Stimulated activated CD8-positive, alpha-beta memory T cell treated with anti-CD3 and anti-CD28 coated beads, Interleukin-12 subunit alpha, Interleukin-12 subunit beta, amount 100 ng/mL, for 24 hours (primary cell): Measurements from ENCODE around the gene NTMT2.
"Not testable (repeated sequence)": the region's sequence is repeated elsewhere in the genome, so short reads cannot be mapped to it uniquely, and the experiment has no call there.

ENCODE experiments used
- DNase-seq: peaks from one replicate; pipeline ENCODE4 v3.0.0-alpha.2; 2020; ENCODE audit errors: extremely low read depth

The NTMT2 gene

DNA sequence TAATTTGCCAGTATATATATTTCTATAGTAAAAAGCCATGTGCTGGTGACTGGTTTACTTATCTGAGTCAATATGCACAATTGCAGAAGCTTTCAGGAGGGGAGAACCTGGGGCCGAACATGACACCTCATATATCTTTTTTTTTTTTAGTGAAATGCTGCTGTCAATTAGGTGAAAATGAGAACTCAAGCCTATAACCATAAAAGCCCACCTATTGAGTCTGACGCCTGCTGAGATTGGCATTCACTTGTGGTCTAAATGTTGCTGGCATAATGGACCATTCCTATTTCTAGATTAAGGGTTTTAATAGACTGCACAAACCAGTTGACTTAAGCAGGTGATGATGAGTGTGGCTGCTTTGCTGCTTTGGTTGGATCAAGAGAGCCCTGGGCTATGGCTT, 10.8 kb downstream of the NTMT2 start:
- no peak for DNase-seq

GRCh38 chr1:170157820-170158219, 12.1 kb downstream of the NTMT2 start:
- DNase-seq = no peak

GRCh38 chr1:170162459-170163246, 16.9 kb downstream of the NTMT2 start:
- no peak for DNase-seq

DNA sequence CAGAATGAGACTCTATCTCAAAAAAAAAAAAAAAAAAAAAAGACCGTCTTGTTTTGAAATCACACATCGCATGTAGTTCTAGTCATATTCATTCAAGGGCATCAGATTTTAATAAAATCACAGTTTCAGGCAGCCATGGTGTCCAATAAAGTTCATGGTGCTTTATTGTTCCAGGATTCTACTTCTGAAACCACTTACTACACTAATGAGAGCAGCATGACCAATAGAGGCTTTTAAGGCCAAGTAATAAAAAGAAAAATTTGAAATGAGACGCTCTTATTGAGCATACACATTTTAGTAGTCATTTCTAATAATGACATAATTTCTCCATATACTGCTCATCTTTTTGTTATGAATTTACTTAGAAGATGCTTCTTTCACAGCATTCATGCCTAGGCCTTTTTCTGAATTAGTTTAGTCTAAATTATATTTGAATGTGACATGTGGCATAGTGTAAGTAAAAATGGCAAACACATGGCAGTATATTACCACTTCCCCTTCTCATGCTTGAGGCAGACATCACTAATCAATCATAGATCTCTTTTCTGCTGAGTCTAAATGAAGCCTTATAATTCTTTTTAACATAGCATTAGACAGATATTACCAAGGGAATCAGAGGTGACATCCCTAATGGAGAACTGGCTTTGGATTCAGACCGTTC, 18.5 kb downstream of the NTMT2 start:
- no peak for DNase-seq

- DNase-seq = no peak
Observed at GRCh38 chr1:170166518-170167180, 20.9 kb downstream of the NTMT2 start.

DNA sequence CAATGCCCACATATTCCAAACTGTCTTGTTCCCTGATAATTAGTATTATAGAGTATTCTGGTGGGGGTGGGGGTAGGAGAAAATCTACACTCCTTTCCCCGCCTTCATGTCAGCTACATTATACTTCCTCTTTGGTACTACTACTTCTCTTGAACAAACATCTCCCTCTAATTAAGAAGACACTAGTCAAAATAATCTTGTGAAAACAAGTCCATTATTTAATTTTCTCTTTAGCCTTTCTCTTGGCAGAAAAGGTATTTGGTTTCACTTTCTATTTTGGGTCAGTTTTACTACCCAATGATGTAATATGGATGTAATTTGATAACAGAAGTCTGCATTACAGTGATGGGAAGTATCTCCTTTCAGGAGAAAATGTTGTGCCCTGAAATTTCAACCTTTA, 22.5 kb downstream of the NTMT2 start:
- DNase-seq = no peak

DNA sequence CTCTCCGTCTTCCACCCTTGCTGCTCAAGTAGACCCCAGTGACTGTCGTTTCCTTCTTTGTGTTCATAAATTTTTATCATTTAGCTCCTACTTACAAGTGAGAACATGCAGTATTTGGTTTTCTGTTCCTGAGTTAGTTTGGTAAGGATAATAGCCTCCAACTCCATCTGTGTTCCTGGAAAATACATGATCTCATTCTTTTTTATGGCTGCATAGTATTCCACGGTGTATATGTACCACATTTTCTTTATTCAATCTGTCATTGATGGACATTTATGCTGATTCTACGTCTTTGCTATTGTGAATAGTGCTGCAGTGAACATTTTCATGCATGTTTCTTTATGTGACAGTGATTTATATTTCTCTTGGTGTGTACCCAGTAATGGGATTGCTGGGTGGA, 24.8 kb downstream of the NTMT2 start:
- not testable (repeated sequence) for DNase-seq

DNA sequence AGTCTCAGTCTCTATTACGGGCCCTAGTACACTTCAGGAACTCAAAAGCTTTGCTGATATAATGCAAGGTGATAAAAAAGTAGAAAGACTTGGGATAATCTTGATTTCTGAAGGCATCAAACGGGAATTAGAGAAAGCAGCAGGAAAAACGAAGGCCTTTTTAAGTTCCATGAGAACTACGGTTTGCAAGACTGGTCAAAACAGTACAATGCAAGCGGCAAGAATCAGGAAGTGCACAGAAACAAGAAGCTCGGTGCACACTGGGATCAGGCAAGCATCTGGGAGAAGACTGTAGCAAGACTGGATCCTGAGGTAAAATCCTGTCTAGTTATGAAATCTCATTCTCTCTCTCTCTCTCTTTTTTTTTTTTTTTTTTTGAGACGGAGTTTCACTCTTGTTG, 28.6 kb downstream of the NTMT2 start:
- no peak for DNase-seq

GRCh38 chr1:170175041-170175440, 29.3 kb downstream of the NTMT2 start:
- no peak for DNase-seq

GRCh38 chr1:170175484-170175883, 29.7 kb downstream of the NTMT2 start:
- no peak for DNase-seq

DNA sequence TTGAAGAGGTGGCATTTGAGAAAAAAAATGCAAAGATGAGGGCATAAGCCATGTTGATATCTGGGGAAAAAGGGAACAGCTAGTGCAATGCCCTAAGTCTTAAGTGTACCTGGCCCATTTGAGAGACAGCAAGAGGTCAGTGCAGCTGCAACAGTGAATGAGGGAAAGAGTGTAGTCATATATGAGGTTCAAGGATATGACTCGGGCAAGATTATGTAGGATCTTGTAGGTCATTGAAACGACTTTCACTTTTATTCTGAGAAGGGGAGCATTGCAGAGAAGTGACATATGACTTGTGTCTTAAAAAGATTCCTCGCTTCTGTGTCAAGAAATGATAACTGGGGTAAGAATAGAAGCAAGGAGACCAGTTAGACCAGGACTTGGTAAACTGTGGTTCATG, 31.0 kb downstream of the NTMT2 start:
- DNase-seq = no peak

DNA sequence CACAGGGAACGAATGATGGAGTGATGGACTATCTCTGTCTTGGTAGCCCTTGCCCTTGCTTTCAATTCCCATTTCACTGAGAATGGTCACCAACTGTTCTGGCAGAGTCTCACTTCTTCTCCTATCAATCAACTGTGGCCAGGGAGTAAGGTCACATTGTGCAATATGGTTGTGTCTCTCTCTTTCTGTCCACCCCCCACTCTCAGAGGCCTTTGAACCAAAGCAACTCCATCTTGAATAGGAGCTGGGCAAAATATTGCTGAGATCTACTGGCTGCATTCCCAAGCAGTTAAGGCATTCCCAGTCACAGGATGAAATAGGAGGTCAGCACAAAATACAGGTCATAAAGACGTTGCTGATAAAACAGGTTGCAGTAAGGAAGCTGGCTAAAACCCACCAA, 36.7 kb downstream of the NTMT2 start:
- DNase-seq = no peak

DNA sequence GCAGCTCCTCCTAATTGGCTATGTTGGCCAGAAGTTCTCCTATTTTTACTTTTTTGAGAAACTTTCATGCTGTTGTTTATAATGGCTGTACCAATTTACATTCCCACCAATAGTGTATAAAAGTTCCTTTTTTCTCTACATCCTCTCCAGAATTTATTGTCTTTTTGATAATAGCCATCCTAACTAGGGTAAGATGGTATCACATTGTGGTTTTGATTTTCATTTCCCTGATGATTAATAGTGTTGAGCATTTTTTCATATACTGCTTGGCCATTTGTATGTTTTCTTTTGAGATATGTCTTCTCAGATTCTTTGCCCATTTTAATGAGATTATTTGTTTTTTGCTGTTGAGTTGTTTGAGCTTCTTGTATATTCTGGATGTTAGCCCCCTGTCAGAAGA, 46.8 kb downstream of the NTMT2 start:
- DNase-seq = no peak

DNA sequence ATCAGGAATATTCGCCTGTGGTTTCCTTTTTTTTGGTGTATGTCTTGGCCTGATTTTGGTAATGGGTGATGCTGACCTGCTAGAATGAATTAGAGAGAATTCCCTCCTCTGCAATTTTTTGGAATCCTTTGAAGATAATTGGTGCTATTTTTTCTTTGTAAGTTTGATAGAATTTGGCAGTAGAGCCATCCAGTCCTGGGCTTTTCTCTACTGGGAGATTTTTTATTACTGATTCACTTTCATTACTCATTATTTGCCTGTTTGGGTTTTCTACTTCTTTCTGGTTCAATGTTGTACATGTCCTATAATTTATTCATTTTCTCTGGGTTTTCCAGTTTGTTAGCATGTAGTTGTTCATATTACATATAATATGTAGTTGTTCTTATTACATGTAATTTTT, 48.7 kb downstream of the NTMT2 start:
- no peak for DNase-seq

DNA sequence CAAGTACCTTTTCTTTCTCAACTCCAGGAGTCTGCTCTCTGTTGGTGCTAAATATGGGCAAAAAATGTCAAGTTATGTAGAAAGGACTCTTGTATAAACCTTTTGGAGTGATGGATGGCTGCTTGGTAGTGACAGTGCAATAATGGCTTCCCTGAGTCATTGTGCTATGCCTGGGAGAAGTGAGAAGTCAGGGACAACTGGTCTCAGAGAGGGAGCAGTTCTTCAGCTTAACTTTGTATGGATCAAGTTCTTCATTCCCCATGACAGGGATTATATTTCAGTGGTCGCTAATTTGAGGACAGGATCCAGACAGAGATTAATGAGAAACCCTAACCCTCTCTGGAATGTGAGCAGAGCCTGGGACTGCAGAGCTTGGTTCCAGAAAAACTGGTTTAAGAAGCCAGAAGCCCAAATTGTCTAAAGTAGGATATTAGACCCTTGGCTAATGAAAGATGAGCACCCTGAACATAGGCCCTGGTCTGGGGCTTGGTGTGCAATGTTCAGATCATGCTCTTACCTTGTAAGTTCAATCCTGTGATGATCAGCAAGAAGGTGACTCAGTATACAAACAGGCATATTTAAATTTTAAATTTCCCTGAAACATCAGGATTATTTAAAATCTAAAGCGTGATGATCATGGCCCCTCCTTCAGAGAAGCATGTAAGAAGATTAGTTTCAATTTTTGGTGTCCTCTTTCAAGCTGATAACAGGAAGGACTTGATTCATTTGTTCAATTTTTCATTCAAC, 50.9 kb downstream of the NTMT2 start:
- DNase-seq = no peak

- no peak for DNase-seq
Observed at GRCh38 chr1:170198090-170198489, 52.3 kb downstream of the NTMT2 start.

DNA sequence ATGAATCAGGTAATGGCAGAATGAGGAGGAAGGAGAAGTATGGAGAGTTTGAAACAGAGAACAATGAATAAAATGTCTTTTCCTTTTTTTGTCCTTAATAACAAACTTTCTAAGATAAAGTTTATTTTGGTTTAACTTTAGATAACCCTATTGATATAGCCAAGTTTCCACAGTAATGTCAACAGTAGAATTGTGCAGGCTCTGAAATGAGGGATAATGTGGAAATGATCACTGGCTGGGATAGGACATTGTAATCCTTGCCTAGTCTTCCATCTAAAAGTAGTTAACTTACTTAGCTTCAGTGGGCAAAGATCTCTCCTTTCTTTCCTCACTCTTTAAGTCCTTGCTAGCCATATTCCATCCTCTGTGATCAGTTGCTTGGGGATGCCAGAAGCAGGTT, 52.8 kb downstream of the NTMT2 start:
- DNase-seq = no peak

- DNase-seq = no peak
Observed at GRCh38 chr1:170200161-170200560, 54.4 kb downstream of the NTMT2 start.

DNA sequence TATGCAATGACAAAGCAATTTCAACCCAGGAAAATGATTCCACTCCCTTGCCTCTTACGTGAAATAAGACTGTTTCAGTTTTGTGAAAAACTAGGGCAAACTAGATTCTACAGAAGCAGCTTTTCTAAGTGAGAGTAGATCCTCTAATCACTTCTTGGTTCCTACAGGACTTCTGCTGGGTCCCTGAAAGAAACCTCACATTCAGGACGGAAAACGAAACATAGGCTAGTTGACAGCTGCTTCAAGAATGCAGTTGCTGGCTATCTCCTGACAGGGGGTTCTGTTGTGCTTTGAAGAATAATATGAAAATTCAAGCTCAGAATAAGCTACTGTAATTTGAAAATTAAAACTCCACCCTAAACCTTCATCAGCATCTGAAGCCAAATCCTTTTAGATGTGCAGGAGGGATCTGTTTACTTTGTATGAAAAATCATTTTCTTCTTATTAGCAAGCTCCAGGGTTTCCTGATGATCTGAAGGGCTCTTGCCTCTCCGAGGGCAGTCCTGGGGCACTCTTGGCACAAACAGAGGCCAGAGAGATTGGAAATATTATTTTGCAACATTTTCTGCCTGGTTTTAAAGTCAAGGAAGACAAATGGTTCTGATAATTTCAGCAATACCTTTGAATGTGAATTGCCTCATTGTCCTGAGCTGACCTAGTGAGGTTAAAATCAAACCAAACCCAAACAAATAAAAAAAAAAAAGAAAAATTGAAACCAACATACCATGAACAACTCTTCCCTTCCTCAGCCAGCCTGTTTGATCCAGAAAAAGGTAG, 55.0 kb downstream of the NTMT2 start:
- DNase-seq = no peak

DNA sequence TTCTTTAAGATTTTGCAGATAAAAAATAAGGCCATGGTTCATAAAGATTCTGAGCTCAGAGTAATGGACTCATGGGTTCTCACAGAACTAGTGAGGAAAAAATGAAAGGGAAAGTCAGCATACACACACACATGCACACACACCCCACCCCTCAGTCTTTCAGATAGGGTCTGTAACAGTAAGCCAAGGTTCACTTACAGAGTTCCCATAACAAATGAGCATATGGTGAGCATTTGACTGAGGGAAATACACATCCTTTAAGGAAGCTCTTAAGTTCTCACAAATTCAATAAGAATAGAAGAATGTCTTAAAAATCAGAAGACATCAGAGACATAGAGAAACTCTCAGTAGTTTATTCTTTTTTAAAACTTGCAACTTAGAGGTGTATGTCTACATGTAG, 57.9 kb downstream of the NTMT2 start:
- DNase-seq = no peak

- no peak for DNase-seq
Observed at GRCh38 chr1:170204121-170204520, 58.4 kb downstream of the NTMT2 start.

DNA sequence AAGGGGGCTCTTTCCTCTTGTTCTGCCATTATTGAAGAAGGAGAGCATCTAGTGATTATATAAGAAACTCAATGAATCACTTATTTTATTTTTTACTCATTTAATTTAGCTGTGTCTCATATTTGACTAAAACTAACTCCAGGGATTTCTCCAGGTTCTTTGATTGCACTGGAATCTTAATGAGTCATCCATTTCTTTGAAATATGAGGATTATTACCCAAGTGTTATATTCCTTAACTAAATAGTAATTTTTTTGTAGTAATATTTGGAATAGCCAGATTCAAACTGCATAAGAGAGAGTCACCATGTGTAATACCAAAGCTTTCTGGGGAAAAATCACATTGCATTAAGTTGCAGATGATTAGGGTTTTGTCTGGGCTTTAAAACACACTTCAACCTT, 59.5 kb downstream of the NTMT2 start:
- no peak for DNase-seq
